GM19023 (cell line): Measurements from ENCODE around the gene LMNTD2.
A peak's percentile ranks its signal among the peaks of the same experiment; 100 is the strongest.

Experiments
- ATAC-seq: cut with Tn5 transposase; IDR thresholded peaks from one replicate; pipeline ENCODE4 v1.9.1; 2021; ENCODE audit warnings: mild to moderate bottlenecking, moderate library complexity; ENCODE audit not compliant: unreplicated experiment

The LMNTD2 gene, protein sequence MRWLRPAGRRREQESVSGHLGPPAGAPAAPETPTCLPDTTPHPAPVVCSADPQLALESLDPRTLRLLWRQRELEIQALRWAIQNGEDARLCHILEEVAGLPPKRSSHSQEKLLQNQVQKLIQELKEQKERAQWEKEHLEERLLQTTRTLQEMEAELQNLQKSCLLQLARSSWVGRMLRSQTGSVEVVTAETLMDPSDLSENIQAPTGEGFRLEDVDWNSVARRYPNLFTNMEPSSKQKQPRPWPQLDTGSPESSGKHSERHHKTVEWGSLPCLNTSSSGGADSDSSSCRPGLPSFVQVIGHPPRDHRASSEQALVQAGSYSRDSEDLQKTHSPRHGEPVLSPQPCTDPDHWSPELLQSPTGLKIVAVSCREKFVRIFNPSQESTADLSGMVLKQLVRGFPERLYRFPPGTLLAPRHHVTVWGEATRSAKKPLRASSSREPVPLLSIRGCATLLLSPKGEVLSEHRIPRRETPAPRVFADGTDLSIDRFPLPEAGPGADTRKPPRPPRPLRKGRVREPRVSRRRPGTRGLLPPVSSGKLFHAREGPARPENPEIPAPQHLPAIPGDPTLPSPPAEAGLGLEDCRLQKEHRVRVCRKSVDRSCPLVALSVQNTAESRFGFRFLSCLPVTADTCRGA

GRCh38 chr11:560305-561147, at the start of gene LMNTD2, which contains the start of gene RASSF7:
Gene LMNTD2, minus strand, starts transcription at chr11:560738. Its CDS starts 22 bp downstream, at chr11:560716.
Gene RASSF7, plus strand, starts transcription at chr11:560970. Its CDS starts 799 bp downstream, at chr11:561769.
- ATAC-seq, result peak; percentile 69

DNA sequence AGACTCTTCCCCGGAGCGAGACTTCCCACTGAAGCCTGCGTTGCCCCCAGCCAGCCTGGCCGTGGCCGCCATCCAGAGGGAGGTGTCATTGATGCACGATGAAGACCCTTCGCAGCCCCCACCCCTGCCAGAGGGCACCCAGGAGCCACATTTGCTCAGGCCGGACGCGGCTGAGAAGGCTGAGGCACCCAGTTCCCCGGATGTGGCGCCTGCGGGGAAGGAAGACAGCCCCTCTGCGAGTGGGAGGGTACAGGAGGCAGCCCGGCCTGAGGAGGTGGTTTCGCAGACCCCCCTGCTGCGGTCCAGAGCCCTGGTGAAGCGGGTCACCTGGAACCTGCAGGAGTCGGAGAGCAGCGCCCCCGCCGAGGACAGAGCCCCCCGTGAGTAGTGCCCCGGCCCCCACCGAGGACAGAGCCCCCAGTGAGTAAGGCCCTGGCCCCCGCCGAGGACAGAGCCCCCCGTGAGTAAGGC, 48.8 kb upstream of the LMNTD2 start:
- ATAC-seq, result no peak

- ATAC-seq, result no peak
Measured at GRCh38 chr11:608791-609251, 48.3 kb upstream of the LMNTD2 start.

- ATAC-seq, result no peak
Measured at GRCh38 chr11:607971-608659, 47.6 kb upstream of the LMNTD2 start.

GRCh38 chr11:607020-607780, 46.7 kb upstream of the LMNTD2 start:
- no peak for ATAC-seq

GRCh38 chr11:606245-606644, 45.7 kb upstream of the LMNTD2 start:
- ATAC-seq, result no peak

- ATAC-seq, result no peak
Measured at GRCh38 chr11:605286-606129, 45.0 kb upstream of the LMNTD2 start.

- ATAC-seq, result no peak
Measured at GRCh38 chr11:603154-603553, 42.6 kb upstream of the LMNTD2 start.

GRCh38 chr11:601573-602245, 41.2 kb upstream of the LMNTD2 start:
- ATAC-seq, result no peak

- no peak for ATAC-seq
Measured at GRCh38 chr11:598005-598680, 37.6 kb upstream of the LMNTD2 start.

GRCh38 chr11:597166-597725, 36.7 kb upstream of the LMNTD2 start:
- no peak for ATAC-seq

DNA sequence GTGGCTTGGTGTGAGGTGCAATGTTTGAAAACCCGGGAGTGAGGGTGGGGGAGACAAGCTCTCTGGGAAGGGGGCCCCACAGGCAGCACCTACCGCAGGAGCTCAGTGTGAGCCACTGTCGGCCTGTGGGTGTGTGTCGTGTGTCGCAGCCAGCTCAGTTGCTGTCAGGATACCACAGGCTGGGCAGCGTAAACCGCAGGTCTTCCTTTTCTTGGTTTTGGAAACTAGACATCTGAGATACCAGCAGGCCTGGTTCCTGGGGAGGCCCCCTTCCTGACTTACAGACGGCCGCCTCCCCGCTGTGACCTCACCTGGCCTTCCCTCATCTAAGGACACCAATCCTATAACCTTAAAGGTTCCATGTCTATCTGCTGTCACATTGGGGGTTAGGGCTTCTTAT, 35.8 kb upstream of the LMNTD2 start:
- no peak for ATAC-seq

GRCh38 chr11:595400-595799, 34.9 kb upstream of the LMNTD2 start:
- no peak for ATAC-seq

- no peak for ATAC-seq
Measured at GRCh38 chr11:593347-593746, 32.8 kb upstream of the LMNTD2 start.

GRCh38 chr11:592918-593317, 32.4 kb upstream of the LMNTD2 start:
- ATAC-seq, result no peak

DNA sequence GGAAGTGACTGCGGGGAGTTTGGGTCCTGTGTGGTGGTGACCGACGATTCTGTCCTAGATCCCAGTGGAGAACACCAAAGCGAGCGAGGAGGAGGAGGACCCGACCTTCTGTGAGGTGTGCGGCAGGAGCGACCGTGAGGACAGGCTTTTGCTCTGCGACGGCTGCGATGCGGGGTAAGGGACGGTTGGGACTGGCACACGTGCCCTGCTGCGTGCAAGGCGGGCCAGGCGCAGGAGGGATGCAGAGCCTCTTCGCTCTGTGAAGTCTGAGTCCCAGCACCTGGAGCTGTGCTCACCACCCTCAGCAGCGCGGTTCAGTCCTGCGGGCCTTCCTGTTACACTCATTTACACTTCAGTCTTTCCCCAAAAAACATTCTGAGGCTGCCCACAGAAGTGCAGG, 32.0 kb upstream of the LMNTD2 start:
- ATAC-seq, result no peak

GRCh38 chr11:590997-591396, 30.5 kb upstream of the LMNTD2 start:
- no peak for ATAC-seq

DNA sequence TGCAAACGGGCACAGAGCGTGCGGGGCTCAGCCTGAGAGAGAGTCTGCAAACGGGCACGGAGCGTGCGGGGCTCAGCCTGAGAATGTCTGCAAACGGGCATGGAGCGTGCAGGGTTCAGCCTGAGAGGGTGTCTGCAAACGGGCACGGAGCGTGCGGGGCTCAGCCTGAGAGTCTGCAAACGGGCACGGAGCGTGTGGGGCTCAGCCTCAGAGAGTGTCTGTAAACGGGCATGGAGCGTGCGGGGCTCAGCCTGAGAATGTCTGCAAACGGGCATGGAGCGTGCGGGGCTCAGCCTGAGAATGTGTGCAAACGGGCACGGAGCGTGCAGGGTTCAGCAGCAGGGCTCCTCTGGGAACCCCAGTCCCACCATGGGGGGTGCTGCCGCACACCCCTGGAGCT, 29.3 kb upstream of the LMNTD2 start:
- ATAC-seq, result no peak
